Gastroesophageal sphincter (tissue), 4 donors: ENCODE data around the gene HSPA1A. TPM values are rescaled to one million over a fixed set of nuclear protein-coding genes. Genes with fewer than 3 reads are reported as not detected.
A peak's percentile ranks its signal among the peaks of the same experiment; 100 is the strongest.

Source experiments
- ATAC-seq: fragments of 150-250 bp; one replicate; pipeline ENCODE4 v1.9.1; 2016; ENCODE audit warnings: mild to moderate bottlenecking, moderate library complexity
- H3K27ac ChIP-seq, 4 donors: fragments of 200-600 bp; sonication (generic) in 3 of 4; 1 replicate in 3 of 4; 2 replicates in 1 of 4; pipeline ENCODE4 v1.5.1; 2016 to 2019
- H3K27me3 ChIP-seq: fragments of 200-600 bp; sonication (generic); one replicate; pipeline ENCODE4 v1.5.1; 2019
- H3K36me3 ChIP-seq, 2 donors: fragments of 200-600 bp; sonication (generic); one replicate each; pipeline ENCODE4 v1.5.1; 2019; ENCODE audit warnings: control low read depth in 1 of 2
- H3K4me1 ChIP-seq, 3 donors: fragments of 200-600 bp; sonication (generic); 1 replicate in 2 of 3; 2 replicates in 1 of 3; pipeline ENCODE4 v1.5.1; 2016 to 2019; ENCODE audit warnings: control low read depth in 2 of 3
- H3K4me3 ChIP-seq, 2 donors: fragments of 200-600 bp; sonication (generic); one replicate each; pipeline ENCODE4 v1.5.1; 2019; ENCODE audit warnings: mild to moderate bottlenecking in 1 of 2, moderate library complexity in 1 of 2
- H3K9me3 ChIP-seq, 3 donors: fragments of 200-600 bp; sonication (generic); one replicate each; pipeline ENCODE4 v1.5.1; 2017 to 2019; ENCODE audit warnings: control low read depth in 2 of 3
- CTCF ChIP-seq, 4 experiments: fragments of 200-600 bp in 2 of 4; fragments of 450-650 bp in 2 of 4; sonication (generic) in 1 of 4; IDR thresholded peaks; one replicate each; pipeline ENCODE4 v1.5.1; 2017 to 2019; ENCODE audit warnings: antibody characterized with exemption in 4 of 4, mild to moderate bottlenecking in 2 of 4, moderate library complexity in 2 of 4
- EP300 ChIP-seq: sonication (generic); formaldehyde crosslinking; IDR thresholded peaks from one replicate; pipeline ENCODE4 v1.6.1; 2017; ENCODE audit warnings: antibody characterized with exemption, mild to moderate bottlenecking
- POLR2A ChIP-seq, 2 donors: fragments of 450-650 bp; IDR thresholded peaks; one replicate each; pipeline ENCODE4 v1.6.1; 2017; ENCODE audit warnings: antibody characterized with exemption in 2 of 2, mild to moderate bottlenecking in 2 of 2, moderate library complexity in 1 of 2
- POLR2AphosphoS5 ChIP-seq: sonication (generic); formaldehyde crosslinking; IDR thresholded peaks from one replicate; pipeline ENCODE4 v1.6.1; 2017; ENCODE audit warnings: antibody characterized with exemption
- WGBS, 2 donors: methylation state at CpG; one replicate each; pipeline ENCODE4 v1.1.5; 2018; ENCODE audit warnings: low coverage in 1 of 2; 5-methylcytosine and 5-hydroxymethylcytosine counted together
- total RNA-seq, 4 donors: library from RNA; depleted of rRNA; stranded (reverse); fragments of >200 nt; gene quantifications; one replicate each; pipeline ENCODE4 v1.1.0, GENCODE V29; 2016

HSPA1A gene
- total RNA-seq, 4 donors from 2014 or later = 287 to 496 (median 351) TPM

- peaks cover 0 to 63% (median 25%) of the 10 kb centered on the region in 3 donors for H3K4me1 ChIP-seq
- H3K36me3 ChIP-seq = no peaks in the 10 kb centered on the region
- H3K27me3 ChIP-seq = no peaks in the 10 kb centered on the region
- H3K4me3 ChIP-seq = peak within 1 kb of the TSS; percentile 37 to 58
- no peaks in the 10 kb centered on the region for H3K9me3 ChIP-seq
- peak; percentile 100 for TF ChIP-seq POLR2A (IDR thresholded peaks at IDR 0.05)
- TF ChIP-seq POLR2AphosphoS5 = peak; percentile 100
- TF ChIP-seq CTCF (IDR thresholded peaks at IDR 0.05) = peak in 1 of 4 experiments; percentile 8
- no peak for TF ChIP-seq EP300
- peak; percentile 93 for ATAC-seq
- H3K27ac ChIP-seq = peak within 1 kb of the TSS; percentile 89 to 98 (median 94)
- WGBS, 2 donors = 0% methylated on average over 1 to 5 of the region's 56 CpGs
Measured at GRCh38 chr6:31827286-31828079, 12.1 kb downstream of the HSPA1A start, which contains the start of gene HSPA1B. TSS of gene HSPA1B (plus strand) at chr6:31827738. CDS start at chr6:31827951, 213 bp downstream.

GRCh38 chr6:31829633-31830283, 14.4 kb downstream of the HSPA1A start:
- H3K27me3 ChIP-seq = no peaks in the 10 kb centered on the region
- peaks cover 0 to 58% (median 23%) of the 10 kb centered on the region in 3 donors for H3K4me1 ChIP-seq
- H3K9me3 ChIP-seq = no peaks in the 10 kb centered on the region
- H3K4me3 ChIP-seq = peak overlapping the region; percentile 63 to 93
- WGBS, 2 donors = 0% methylated on average over 9 to 14 of the region's 15 CpGs
- no peak for ATAC-seq
- no peak for TF ChIP-seq POLR2A (IDR thresholded peaks at IDR 0.05)
- TF ChIP-seq CTCF (IDR thresholded peaks at IDR 0.05) = peak in 2 of 4 experiments; percentile 40 to 48
- TF ChIP-seq EP300 = no peak
- peak; percentile 18 for TF ChIP-seq POLR2AphosphoS5
- no peaks in the 10 kb centered on the region for H3K36me3 ChIP-seq
- peak overlapping the region; percentile 71 to 95 (median 92) for H3K27ac ChIP-seq

GRCh38 chr6:31830886-31831335, 15.6 kb downstream of the HSPA1A start:
- no peak for ATAC-seq
- TF ChIP-seq CTCF (IDR thresholded peaks at IDR 0.05) = no peak
- TF ChIP-seq EP300 = no peak
- no peak for TF ChIP-seq POLR2A (IDR thresholded peaks at IDR 0.05)
- TF ChIP-seq POLR2AphosphoS5 = no peak
- Histone ChIP-seq H3K27me3 (no peaks in the 10 kb centered on the region), H3K9me3 (no peaks in the 10 kb centered on the region), H3K4me1 (peaks cover under 1 to 54% (median 22%) of the 10 kb centered on the region in 3 donors), H3K27ac (peak overlapping the region; percentile 71 to 95 (median 92)), H3K36me3 (no peaks in the 10 kb centered on the region), H3K4me3 (peak overlapping the region; percentile 63 to 93)
- 31 to 38% methylated on average over 6 of the region's 6 CpGs for WGBS, 2 donors

- TF ChIP-seq POLR2AphosphoS5 (peak; percentile 44), POLR2A (IDR thresholded peaks at IDR 0.05) (no peak)
- H3K9me3 ChIP-seq = no peaks in the 10 kb centered on the region
- WGBS, 2 donors = 68 to 72% methylated on average over 6 to 10 of the region's 15 CpGs
- no peaks in the 10 kb centered on the region for H3K27me3 ChIP-seq
- peaks cover 0 to under 1% of the 10 kb centered on the region in 2 donors for H3K36me3 ChIP-seq
- peak overlapping the region in 3 of 4 donors; percentile 90 to 95 (median 95) for H3K27ac ChIP-seq
- H3K4me1 ChIP-seq = peaks cover 4 to 54% (median 23%) of the 10 kb centered on the region in 3 donors
- no peak for ATAC-seq
- peak overlapping the region; percentile 63 to 93 for H3K4me3 ChIP-seq
Measured at GRCh38 chr6:31831350-31832215, 16.2 kb downstream of the HSPA1A start.
